Hepatocyte (in vitro differentiated cells): ENCODE results near the gene ZNF841. TPM values are rescaled to one million over a fixed set of nuclear protein-coding genes. Genes with fewer than 3 reads are reported as not detected.
"Not testable (repeated sequence)": the region's sequence is repeated elsewhere in the genome, so short reads cannot be mapped to it uniquely, and the experiment has no call there.

Source experiments
- DNase-seq: peaks from one replicate; pipeline ENCODE4 v3.0.0-alpha.2; 2016; ENCODE audit warnings: low spot score
- H2AFZ ChIP-seq: fragments of 200-600 bp; sonication (generic); 2 replicates; pipeline ENCODE4 v1.6.0; 2016; ENCODE audit warnings: antibody characterized with exemption, mild to moderate bottlenecking
- H3K27ac ChIP-seq: fragments of 200-600 bp; sonication (generic); 2 replicates; pipeline ENCODE4 v1.5.1; 2016; ENCODE audit warnings: mild to moderate bottlenecking
- H3K27me3 ChIP-seq: fragments of 200-600 bp; sonication (generic); 2 replicates; pipeline ENCODE4 v1.6.1; 2016
- H3K36me3 ChIP-seq: fragments of 200-600 bp; sonication (generic); replicated peaks from 2 replicates; pipeline ENCODE4 v1.5.1; 2016; ENCODE audit warnings: low read depth; ENCODE audit not compliant: insufficient read depth
- H3K4me1 ChIP-seq: fragments of 200-600 bp; sonication (generic); 2 replicates; pipeline ENCODE4 v1.5.1; 2016; ENCODE audit warnings: mild to moderate bottlenecking, moderate library complexity; ENCODE audit not compliant: insufficient read depth
- H3K4me2 ChIP-seq: fragments of 200-600 bp; sonication (generic); 2 replicates; pipeline ENCODE4 v1.6.0; 2016
- H3K4me3 ChIP-seq: fragments of 200-600 bp; sonication (generic); 2 replicates; pipeline ENCODE4 v1.5.1; 2016; ENCODE audit warnings: mild to moderate bottlenecking
- H3K79me2 ChIP-seq: fragments of 200-600 bp; sonication (generic); 2 replicates; pipeline ENCODE4 v1.6.0; 2017; ENCODE audit warnings: mild to moderate bottlenecking
- H3K9me2 ChIP-seq: fragments of 200-600 bp; sonication (generic); replicated peaks from 2 replicates; pipeline ENCODE4 v1.6.0; 2017; ENCODE audit warnings: mild to moderate bottlenecking; ENCODE audit not compliant: insufficient read depth
- H3K9me3 ChIP-seq: fragments of 200-600 bp; sonication (generic); 2 replicates; pipeline ENCODE4 v1.5.1; 2016; ENCODE audit warnings: low read depth, mild to moderate bottlenecking
- H4K20me1 ChIP-seq: fragments of 200-600 bp; sonication (generic); 2 replicates; pipeline ENCODE4 v1.6.0; 2016; ENCODE audit warnings: mild to moderate bottlenecking; ENCODE audit not compliant: insufficient read depth, poor library complexity, severe bottlenecking
- CTCF ChIP-seq: fragments of 200-600 bp; sonication (generic); IDR thresholded peaks from 2 replicates; pipeline ENCODE4 v1.5.1; 2016; ENCODE audit warnings: antibody characterized with exemption, mild to moderate bottlenecking; ENCODE audit not compliant: poor library complexity
- EZH2 ChIP-seq: fragments of 200-600 bp; sonication (generic); IDR thresholded peaks from 2 replicates; pipeline ENCODE4 v1.6.1; 2016; ENCODE audit warnings: antibody characterized with exemption, mild to moderate bottlenecking, borderline replicate concordance
- EZH2phosphoT487 ChIP-seq: fragments of 200-600 bp; sonication (generic); IDR thresholded peaks from one replicate; pipeline ENCODE4 v1.6.1; 2018; ENCODE audit warnings: antibody characterized with exemption, mild to moderate bottlenecking, low read depth, moderate library complexity; ENCODE audit not compliant: unreplicated experiment, severe bottlenecking
- WGBS: methylation state at CpG from one replicate; pipeline ENCODE4 v1.1.6; 2016; ENCODE audit warnings: low lambda C conversion rate; ENCODE audit errors: missing lambda C conversion rate; 5-methylcytosine and 5-hydroxymethylcytosine counted together
- polyA plus RNA-seq: library from polyadenylated mRNA; unstranded; fragments of >200 nt; fragmentation: Nextera tagmentation; extraction: Ambion mirVana; gene quantifications from 2 replicates; pipeline ENCODE4 v1.2.1, GENCODE V29; 2016
- total RNA-seq: library from RNA; depleted of rRNA; stranded (reverse); fragments of >200 nt; gene quantifications from 2 replicates; pipeline ENCODE4 v1.2.3, GENCODE V29; 2014

Gene ZNF841
- total and polyA plus RNA-seq, 2 experiments from 2014 or later, result 4.1 to 21.8 TPM

DNA sequence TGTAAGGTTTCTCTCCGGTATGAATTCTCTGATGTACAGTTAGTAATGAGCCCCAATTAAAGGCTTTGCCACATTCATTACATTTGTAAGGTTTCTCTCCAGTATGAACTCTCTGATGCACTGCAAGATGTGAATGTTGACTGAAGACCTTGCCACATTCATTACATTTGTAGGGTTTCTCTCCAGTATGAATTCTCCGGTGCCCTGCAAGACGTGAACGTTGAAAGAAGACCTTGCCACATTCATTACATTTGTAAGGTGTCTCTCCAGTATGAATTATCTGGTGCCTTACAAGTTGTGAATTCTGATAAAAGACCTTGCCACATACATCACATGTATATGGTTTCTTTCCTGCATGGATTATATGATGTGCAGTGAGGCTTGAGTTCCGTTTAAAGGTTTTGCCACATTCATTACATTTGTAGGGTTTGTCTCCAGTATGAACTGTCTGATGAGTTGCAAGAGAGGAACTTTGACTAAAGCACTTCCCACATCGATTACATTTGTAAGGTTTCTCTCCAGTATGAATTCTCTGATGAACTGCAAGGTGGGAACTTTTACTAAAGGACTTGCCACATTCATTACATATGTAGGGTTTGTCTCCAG, 29.2 kb downstream of the ZNF841 start:
- Histone ChIP-seq H3K4me3 (no peak overlapping the region), H3K9me3 (peaks cover 87% of the 10 kb centered on the region)
- 98% methylated on average over 6 of the region's 6 CpGs for WGBS

GRCh38 chr19:52065399-52065798, 30.2 kb downstream of the ZNF841 start:
- TF ChIP-seq EZH2 (no peak), CTCF (no peak), EZH2phosphoT487 (no peak)
- no peaks in the 10 kb centered on the region for H3K27me3 ChIP-seq
- H3K4me1 ChIP-seq, result no peaks in the 10 kb centered on the region
- H3K4me2 ChIP-seq, result no peak overlapping the region
- peaks cover 84% of the 10 kb centered on the region for H3K9me3 ChIP-seq
- H3K27ac ChIP-seq, result no peak overlapping the region
- H4K20me1 ChIP-seq, result no peaks in the 10 kb centered on the region
- no peaks in the 10 kb centered on the region for H3K9me2 ChIP-seq
- DNase-seq, result no peak
- H3K4me3 ChIP-seq, result no peak overlapping the region
- H2AFZ ChIP-seq, result no peak overlapping the region
- peaks cover 22% of the 10 kb centered on the region for H3K36me3 ChIP-seq
- peaks cover 5% of the 10 kb centered on the region for H3K79me2 ChIP-seq
- WGBS, result 97% methylated on average over 6 of the region's 6 CpGs

More for the DNA sequence above, 29.2 kb downstream of the ZNF841 start:
- Histone ChIP-seq H3K9me2 (no peaks in the 10 kb centered on the region), H3K27me3 (no peaks in the 10 kb centered on the region), H3K79me2 (peaks cover 5% of the 10 kb centered on the region), H3K4me2 (no peak overlapping the region), H3K4me1 (no peaks in the 10 kb centered on the region), H2AFZ (no peak overlapping the region), H3K36me3 (peaks cover 22% of the 10 kb centered on the region), H4K20me1 (no peaks in the 10 kb centered on the region), H3K27ac (no peak overlapping the region)
- no peak for TF ChIP-seq CTCF
- TF ChIP-seq EZH2phosphoT487, result no peak
- no peak for TF ChIP-seq EZH2
- DNase-seq, result no peak

- not testable (repeated sequence) for H3K79me2 ChIP-seq, H3K27me3 ChIP-seq, DNase-seq, H3K4me1 ChIP-seq, H3K36me3 ChIP-seq, H4K20me1 ChIP-seq, H2AFZ ChIP-seq, H3K27ac ChIP-seq, H3K9me2 ChIP-seq, H3K4me3 ChIP-seq, H3K4me2 ChIP-seq
- peaks cover 19% of the 10 kb centered on the region for H3K9me3 ChIP-seq
- WGBS, result 81% methylated on average over 3 of the region's 3 CpGs
Observed at GRCh38 chr19:52056480-52056879, 39.1 kb downstream of the ZNF841 start.

DNA sequence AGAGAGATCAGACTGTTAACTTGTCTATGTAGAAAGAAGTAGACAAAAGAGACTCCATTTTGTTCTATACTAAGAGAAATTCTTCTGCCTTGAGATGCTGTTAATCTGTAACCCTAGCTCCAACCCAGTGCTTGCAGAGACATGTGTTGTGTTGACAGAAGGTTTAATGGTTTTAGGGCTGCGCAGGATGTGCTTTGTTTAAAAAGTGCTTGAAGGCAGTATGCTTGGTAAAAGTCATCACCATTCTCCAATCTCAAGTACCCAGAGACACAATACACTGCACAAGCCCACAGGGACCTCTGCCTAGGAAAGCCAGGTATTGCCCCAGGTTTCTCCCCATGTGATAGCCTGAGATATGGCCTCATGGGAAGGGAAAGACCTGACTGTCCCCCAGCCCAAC, 43.8 kb downstream of the ZNF841 start:
- not testable (repeated sequence) for H3K4me1 ChIP-seq, H3K36me3 ChIP-seq, H2AFZ ChIP-seq, H3K4me2 ChIP-seq, H3K27me3 ChIP-seq, DNase-seq, H3K27ac ChIP-seq, H3K9me2 ChIP-seq, H4K20me1 ChIP-seq, H3K4me3 ChIP-seq
- 29% methylated on average over 1 of the region's 1 CpG for WGBS
- peaks cover 16% of the 10 kb centered on the region for H3K79me2 ChIP-seq
- peaks cover 11% of the 10 kb centered on the region for H3K9me3 ChIP-seq
